Fibroblast of skin of right biceps (primary cell): ENCODE measurements around the gene BNIP5.

Source experiments
- DNase-seq: peaks from one replicate; pipeline ENCODE4 v3.0.0-alpha.2; 2013

The BNIP5 gene

GRCh38 chr6:36320475-36320874 is 16.2 kb downstream of the BNIP5 start:
- no peak for DNase-seq

GRCh38 chr6:36319821-36320220 is 16.9 kb downstream of the BNIP5 start:
- DNase-seq: no peak

- no peak for DNase-seq
Measured at GRCh38 chr6:36319436-36319762, 17.3 kb downstream of the BNIP5 start.

- DNase-seq: no peak
Measured at GRCh38 chr6:36318690-36319435, 17.8 kb downstream of the BNIP5 start.

- no peak for DNase-seq
Measured at GRCh38 chr6:36317623-36318022, 19.1 kb downstream of the BNIP5 start.

GRCh38 chr6:36315921-36316320 is 20.8 kb downstream of the BNIP5 start:
- DNase-seq: no peak

GRCh38 chr6:36314221-36315014 is 22.3 kb downstream of the BNIP5 start:
- DNase-seq: peak; percentile 18

GRCh38 chr6:36313649-36313936 is 23.1 kb downstream of the BNIP5 start:
- no peak for DNase-seq

- no peak for DNase-seq
Measured at GRCh38 chr6:36312854-36313648, 23.6 kb downstream of the BNIP5 start.

GRCh38 chr6:36309900-36310299 is 26.8 kb downstream of the BNIP5 start:
- DNase-seq: no peak

GRCh38 chr6:36309203-36309602 is 27.5 kb downstream of the BNIP5 start:
- no peak for DNase-seq

GRCh38 chr6:36308514-36308913 is 28.2 kb downstream of the BNIP5 start:
- DNase-seq: no peak

- DNase-seq: no peak
Measured at GRCh38 chr6:36306375-36306774, 30.3 kb downstream of the BNIP5 start.

- no peak for DNase-seq
Measured at GRCh38 chr6:36305885-36306284, 30.8 kb downstream of the BNIP5 start.

GRCh38 chr6:36302227-36302976 is 34.3 kb downstream of the BNIP5 start:
- peak; percentile 85 for DNase-seq

- no peak for DNase-seq
Measured at GRCh38 chr6:36301781-36302180, 34.9 kb downstream of the BNIP5 start.

- DNase-seq: no peak
Measured at GRCh38 chr6:36301085-36301658, 35.5 kb downstream of the BNIP5 start.

GRCh38 chr6:36298027-36298426 is 38.7 kb downstream of the BNIP5 start:
- no peak for DNase-seq

GRCh38 chr6:36297511-36297910 is 39.2 kb downstream of the BNIP5 start:
- no peak for DNase-seq

GRCh38 chr6:36297051-36297450 is 39.6 kb downstream of the BNIP5 start:
- no peak for DNase-seq

GRCh38 chr6:36296240-36296639 is 40.4 kb downstream of the BNIP5 start:
- DNase-seq: peak; percentile 26

- DNase-seq: no peak
Measured at GRCh38 chr6:36292170-36292569, 44.5 kb downstream of the BNIP5 start.
